ENCODE data around the gene LGI1. TPM values are rescaled to one million over a fixed set of nuclear protein-coding genes. Genes with fewer than 3 reads are reported as not detected.

The LGI1 gene
- not detected for total RNA-seq

GRCh38 chr10:93757801-93758507 lies at the start of gene LGI1:
Gene LGI1, plus strand, starts transcription at chr10:93757936. Its CDS starts 209 bp downstream, at chr10:93758145.
- peaks cover 26% of the 10 kb centered on the region for H3K27me3 Mint-ChIP-seq (ENCODE audit: low read depth)
- ATAC-seq (no peak), DNase-seq (no peak)
- no peaks in the 10 kb centered on the region for H3K9me3 Mint-ChIP-seq (ENCODE audit: insufficient read depth)
- POLR2A ChIA-PET, result no interaction called here
- no peaks in the 10 kb centered on the region for H3K4me1 Mint-ChIP-seq (ENCODE audit: low read depth)
- H3K4me3 Mint-ChIP-seq, result no peak within 1 kb of the TSS
- CTCF ChIA-PET, result no interaction called here
- H3K27ac Mint-ChIP-seq, result no peak within 1 kb of the TSS
- no peaks in the 10 kb centered on the region for H3K36me3 Mint-ChIP-seq (ENCODE audit: low read depth)

- no peaks in the 10 kb centered on the region for H3K4me1 Mint-ChIP-seq (ENCODE audit: low read depth)
- no peak overlapping the region for H3K27ac Mint-ChIP-seq
- no peaks in the 10 kb centered on the region for H3K36me3 Mint-ChIP-seq (ENCODE audit: low read depth)
- no peaks in the 10 kb centered on the region for H3K9me3 Mint-ChIP-seq (ENCODE audit: insufficient read depth)
- no peak overlapping the region for H3K4me3 Mint-ChIP-seq
- CTCF ChIA-PET, result no interaction called here
- peaks cover 2% of the 10 kb centered on the region for H3K27me3 Mint-ChIP-seq (ENCODE audit: low read depth)
- POLR2A ChIA-PET, result no interaction called here
- DNase-seq (no peak), ATAC-seq (no peak)
These were observed 47.3 kb upstream of the LGI1 start for GRCh38 chr10:93710333-93710909.

GRCh38 chr10:93711891-93712290 lies 45.8 kb upstream of the LGI1 start:
- Mint-ChIP-seq H3K27ac (no peak overlapping the region), H3K9me3 (ENCODE audit: insufficient read depth) (no peaks in the 10 kb centered on the region), H3K36me3 (ENCODE audit: low read depth) (no peaks in the 10 kb centered on the region), H3K4me3 (no peak overlapping the region), H3K27me3 (ENCODE audit: low read depth) (peaks cover 2% of the 10 kb centered on the region), H3K4me1 (ENCODE audit: low read depth) (no peaks in the 10 kb centered on the region)
- DNase-seq (no peak), ATAC-seq (no peak)
- POLR2A ChIA-PET, result no interaction called here
- CTCF ChIA-PET, result no interaction called here

- POLR2A ChIA-PET, result no interaction called here
- Mint-ChIP-seq H3K36me3 (ENCODE audit: low read depth) (no peaks in the 10 kb centered on the region), H3K4me3 (no peak overlapping the region), H3K27ac (no peak overlapping the region), H3K9me3 (ENCODE audit: insufficient read depth) (no peaks in the 10 kb centered on the region), H3K4me1 (ENCODE audit: low read depth) (no peaks in the 10 kb centered on the region), H3K27me3 (ENCODE audit: low read depth) (peaks cover 4% of the 10 kb centered on the region)
- no peak for DNase-seq
- CTCF ChIA-PET, result no interaction called here
- no peak for ATAC-seq
These were observed 45.1 kb upstream of the LGI1 start for GRCh38 chr10:93712593-93712992.

GRCh38 chr10:93715345-93715744 lies 42.4 kb upstream of the LGI1 start:
- Mint-ChIP-seq H3K36me3 (ENCODE audit: low read depth) (no peaks in the 10 kb centered on the region), H3K4me3 (no peak overlapping the region), H3K9me3 (ENCODE audit: insufficient read depth) (no peaks in the 10 kb centered on the region), H3K27ac (no peak overlapping the region), H3K4me1 (ENCODE audit: low read depth) (no peaks in the 10 kb centered on the region), H3K27me3 (ENCODE audit: low read depth) (peaks cover 6% of the 10 kb centered on the region)
- ChIA-PET CTCF (no interaction called here), POLR2A (no interaction called here)
- no peak for ATAC-seq
- DNase-seq, result no peak

- H3K4me1 Mint-ChIP-seq (ENCODE audit: low read depth), result peaks cover 4% of the 10 kb centered on the region
These were observed 41.0 kb upstream of the LGI1 start for GRCh38 chr10:93716766-93717165.

GRCh38 chr10:93718937-93719725 lies 38.6 kb upstream of the LGI1 start:
- Mint-ChIP-seq H3K36me3 (ENCODE audit: low read depth) (no peaks in the 10 kb centered on the region), H3K9me3 (ENCODE audit: insufficient read depth) (no peaks in the 10 kb centered on the region), H3K4me1 (ENCODE audit: low read depth) (peaks cover 4% of the 10 kb centered on the region), H3K27ac (no peak overlapping the region), H3K27me3 (ENCODE audit: low read depth) (peaks cover 8% of the 10 kb centered on the region), H3K4me3 (no peak overlapping the region)
- POLR2A ChIA-PET, result interaction anchor here (0.5 to 0.6 kb wide), 2 partner anchors 215 to 551 kb away, joined by 3 read pairs; no protein-coding TSS in a partner anchor
- no peak for DNase-seq
- ATAC-seq, result no peak
- CTCF ChIA-PET, result no interaction called here

More at GRCh38 chr10:93716766-93717165, 41.0 kb upstream of the LGI1 start:
- CTCF ChIA-PET, result no interaction called here
- POLR2A ChIA-PET, result no interaction called here
- DNase-seq (no peak), ATAC-seq (no peak)
- peaks cover 6% of the 10 kb centered on the region for H3K27me3 Mint-ChIP-seq (ENCODE audit: low read depth)
- H3K9me3 Mint-ChIP-seq (ENCODE audit: insufficient read depth), result no peaks in the 10 kb centered on the region
- H3K4me3 Mint-ChIP-seq, result no peak overlapping the region
- H3K36me3 Mint-ChIP-seq (ENCODE audit: low read depth), result no peaks in the 10 kb centered on the region
- H3K27ac Mint-ChIP-seq, result no peak overlapping the region

GRCh38 chr10:93719901-93720300 lies 37.8 kb upstream of the LGI1 start:
- H3K4me1 Mint-ChIP-seq (ENCODE audit: low read depth), result peaks cover 4% of the 10 kb centered on the region
- no peaks in the 10 kb centered on the region for H3K36me3 Mint-ChIP-seq (ENCODE audit: low read depth)
- ChIA-PET CTCF (no interaction called here), POLR2A (no interaction called here)
- no peak overlapping the region for H3K27ac Mint-ChIP-seq
- ATAC-seq (no peak), DNase-seq (no peak)
- peaks cover 10% of the 10 kb centered on the region for H3K27me3 Mint-ChIP-seq (ENCODE audit: low read depth)
- no peaks in the 10 kb centered on the region for H3K9me3 Mint-ChIP-seq (ENCODE audit: insufficient read depth)
- H3K4me3 Mint-ChIP-seq, result no peak overlapping the region

- CTCF ChIA-PET, result interaction anchor here (1.5 kb wide), 1 partner anchor 25 kb away, joined by 3 read pairs; no protein-coding TSS in a partner anchor
- Mint-ChIP-seq H3K27ac (no peak overlapping the region), H3K27me3 (ENCODE audit: low read depth) (peaks cover 13% of the 10 kb centered on the region), H3K4me1 (ENCODE audit: low read depth) (peaks cover 4% of the 10 kb centered on the region), H3K9me3 (ENCODE audit: insufficient read depth) (no peaks in the 10 kb centered on the region), H3K36me3 (ENCODE audit: low read depth) (no peaks in the 10 kb centered on the region), H3K4me3 (no peak overlapping the region)
- POLR2A ChIA-PET, result no interaction called here
- DNase-seq, result no peak
- no peak for ATAC-seq
These were observed 35.2 kb upstream of the LGI1 start for GRCh38 chr10:93722550-93722949.

GRCh38 chr10:93723153-93723552 lies 34.6 kb upstream of the LGI1 start:
- DNase-seq, result no peak
- no peak for ATAC-seq
- Mint-ChIP-seq H3K36me3 (ENCODE audit: low read depth) (no peaks in the 10 kb centered on the region), H3K27me3 (ENCODE audit: low read depth) (peaks cover 12% of the 10 kb centered on the region), H3K4me3 (no peak overlapping the region), H3K9me3 (ENCODE audit: insufficient read depth) (no peaks in the 10 kb centered on the region), H3K27ac (no peak overlapping the region), H3K4me1 (ENCODE audit: low read depth) (peaks cover 4% of the 10 kb centered on the region)
- CTCF ChIA-PET, result interaction anchor here (1.5 kb wide), 1 partner anchor 26 kb away, joined by 3 read pairs; no protein-coding TSS in a partner anchor
- POLR2A ChIA-PET, result no interaction called here

GRCh38 chr10:93726024-93726423 lies 31.7 kb upstream of the LGI1 start:
- no peaks in the 10 kb centered on the region for H3K9me3 Mint-ChIP-seq (ENCODE audit: insufficient read depth)

GRCh38 chr10:93741367-93741766 lies 16.4 kb upstream of the LGI1 start:
- Mint-ChIP-seq H3K36me3 (ENCODE audit: low read depth) (no peaks in the 10 kb centered on the region), H3K27ac (no peak overlapping the region), H3K27me3 (ENCODE audit: low read depth) (peaks cover 5% of the 10 kb centered on the region), H3K4me1 (ENCODE audit: low read depth) (no peaks in the 10 kb centered on the region), H3K4me3 (no peak overlapping the region), H3K9me3 (ENCODE audit: insufficient read depth) (no peaks in the 10 kb centered on the region)
- ChIA-PET CTCF (no interaction called here), POLR2A (no interaction called here)
- DNase-seq (no peak), ATAC-seq (no peak)

More at GRCh38 chr10:93726024-93726423, 31.7 kb upstream of the LGI1 start:
- DNase-seq (no peak), ATAC-seq (no peak)
- Mint-ChIP-seq H3K4me3 (no peak overlapping the region), H3K27me3 (ENCODE audit: low read depth) (peaks cover 12% of the 10 kb centered on the region), H3K27ac (no peak overlapping the region), H3K36me3 (ENCODE audit: low read depth) (no peaks in the 10 kb centered on the region), H3K4me1 (ENCODE audit: low read depth) (no peaks in the 10 kb centered on the region)
- CTCF ChIA-PET, result no interaction called here
- POLR2A ChIA-PET, result no interaction called here

Data from activated CD8-positive, alpha-beta T cell treated with anti-CD3 and anti-CD28 coated beads, Interleukin-2, amount 10 ng/mL, durations not matched to agents 7 days and 5 days (primary cell).